GM23248 (cell line): ENCODE data around the gene CDC14B.

Experiments used
- EZH2 ChIP-seq: fragments of 200-600 bp; sonication (generic); IDR thresholded peaks from 2 replicates; pipeline ENCODE4 v1.6.1; 2018; ENCODE audit warnings: antibody characterized with exemption, mild to moderate bottlenecking; ENCODE audit not compliant: insufficient read depth, poor library complexity, severe bottlenecking
- EZH2phosphoT487 ChIP-seq: fragments of 200-600 bp; sonication (generic); IDR thresholded peaks from 2 replicates; pipeline ENCODE4 v1.6.1; 2018; ENCODE audit warnings: antibody characterized with exemption, moderate library complexity, mild to moderate bottlenecking, low read depth; ENCODE audit not compliant: insufficient read depth

- TF ChIP-seq EZH2 (no peak), EZH2phosphoT487 (no peak)
Observed at GRCh38 chr9:96559339-96559943, 60.2 kb downstream of the CDC14B start.
